HEK293 (cell line): ENCODE measurements around the gene TGM6.

Experiments
- ZNF24 ChIP-seq: fragments of 450-650 bp; formaldehyde crosslinking; IDR thresholded peaks from 2 replicates; pipeline ENCODE4 v1.5.1; 2016; ENCODE audit warnings: missing biosample characterization, missing genetic modification characterization
- ZNF501 ChIP-seq: fragments of 450-650 bp; formaldehyde crosslinking; IDR thresholded peaks from 2 replicates; pipeline ENCODE4 v1.5.1; 2016; ENCODE audit warnings: missing biosample characterization, missing genetic modification characterization

GRCh38 chr20:2332711-2333110 is 48.0 kb upstream of the TGM6 start:
- TF ChIP-seq ZNF501 (tag by site-specific recombination), result no peak
- TF ChIP-seq ZNF24 (tag by site-specific recombination), result no peak
